Activated T-cell treated with anti-CD3 and anti-CD28 coated beads for 4 hours (primary cell): ENCODE results near the gene FNDC3B.

Experiments
- DNase-seq: peaks from one replicate; pipeline ENCODE4 v3.0.0-alpha.2; 2020

FNDC3B gene

DNA sequence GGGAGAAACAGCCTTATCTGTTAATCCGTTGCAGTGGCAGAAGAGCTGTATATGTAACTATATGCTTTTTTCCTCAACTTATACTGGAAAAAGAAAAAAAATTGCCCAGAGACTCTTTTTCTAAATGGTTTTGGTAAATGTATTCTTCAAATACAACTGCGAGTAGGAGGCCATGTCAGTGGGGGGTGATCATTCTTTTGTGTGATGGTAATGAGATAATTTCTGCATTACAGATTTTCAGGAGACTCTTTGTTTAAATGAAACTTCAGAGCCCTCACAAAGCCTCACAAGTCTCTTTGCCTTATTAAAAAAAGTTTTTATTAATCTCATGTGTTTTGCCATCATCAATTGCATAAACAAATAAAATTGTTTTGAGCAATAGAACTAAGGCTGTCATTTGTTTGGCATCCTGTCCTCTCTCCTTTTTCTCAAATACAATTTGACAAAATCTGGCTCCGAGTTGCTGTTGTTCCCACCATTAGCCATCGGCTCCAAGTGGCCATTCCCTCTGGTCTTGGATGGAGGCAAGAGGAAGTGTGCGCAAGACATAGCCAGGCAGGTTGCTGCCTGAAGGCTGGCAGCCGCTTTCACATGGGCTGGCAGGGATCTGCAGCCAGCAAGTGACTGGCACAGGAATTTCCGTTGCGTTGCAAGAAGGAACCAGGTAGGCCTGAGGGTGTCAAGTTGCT, 116.7 kb downstream of the FNDC3B start:
- no peak for DNase-seq

DNA sequence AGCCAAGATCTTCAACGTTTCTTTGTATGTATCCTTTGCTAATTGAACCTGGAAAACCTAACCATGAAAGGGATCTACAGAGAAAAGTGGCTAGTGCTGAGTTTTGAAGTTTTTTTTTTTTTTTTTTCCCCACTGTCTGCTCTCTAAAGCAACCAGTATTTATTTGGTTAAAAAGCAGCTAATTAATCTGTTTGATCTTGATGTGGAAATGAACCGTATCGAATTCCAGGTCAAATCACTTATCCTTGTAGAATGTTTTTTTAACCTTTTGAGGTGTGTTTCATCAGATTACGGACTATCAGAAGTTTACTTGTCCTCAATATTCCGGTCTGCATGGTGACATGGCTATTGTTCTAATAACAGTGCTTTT, 117.2 kb downstream of the FNDC3B start:
- no peak for DNase-seq

DNA sequence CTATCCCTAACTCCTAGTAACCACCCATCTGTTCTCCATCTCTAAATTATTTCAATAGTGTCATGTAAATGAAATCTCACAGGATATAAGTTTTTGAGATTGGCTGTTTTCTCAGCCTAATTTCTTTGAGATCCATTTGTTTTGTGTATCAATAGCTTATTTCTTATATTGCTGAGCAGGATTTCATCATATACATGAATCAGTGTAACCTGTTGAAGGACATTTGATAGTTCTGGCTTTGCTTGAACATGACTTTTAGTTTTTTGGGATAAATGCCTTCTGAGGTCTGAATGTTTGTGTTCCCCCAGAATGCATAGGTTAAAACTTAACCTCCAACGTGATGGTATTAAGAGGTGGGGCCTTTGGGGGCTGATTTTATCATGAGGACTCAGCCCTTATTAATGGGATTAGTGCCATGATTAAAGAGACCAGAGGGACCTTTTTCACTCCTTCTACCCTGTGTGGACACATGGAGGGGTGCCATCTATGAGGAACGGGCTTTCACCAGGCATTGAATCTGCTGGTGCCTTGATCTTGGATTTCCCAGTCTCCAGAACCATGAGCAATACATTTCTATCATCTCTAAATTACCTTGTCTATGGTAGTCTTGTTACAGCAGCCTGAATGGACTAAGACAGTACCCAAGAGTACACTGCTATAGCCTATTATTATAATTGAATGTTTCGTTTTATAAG, 118.3 kb downstream of the FNDC3B start:
- no peak for DNase-seq

DNA sequence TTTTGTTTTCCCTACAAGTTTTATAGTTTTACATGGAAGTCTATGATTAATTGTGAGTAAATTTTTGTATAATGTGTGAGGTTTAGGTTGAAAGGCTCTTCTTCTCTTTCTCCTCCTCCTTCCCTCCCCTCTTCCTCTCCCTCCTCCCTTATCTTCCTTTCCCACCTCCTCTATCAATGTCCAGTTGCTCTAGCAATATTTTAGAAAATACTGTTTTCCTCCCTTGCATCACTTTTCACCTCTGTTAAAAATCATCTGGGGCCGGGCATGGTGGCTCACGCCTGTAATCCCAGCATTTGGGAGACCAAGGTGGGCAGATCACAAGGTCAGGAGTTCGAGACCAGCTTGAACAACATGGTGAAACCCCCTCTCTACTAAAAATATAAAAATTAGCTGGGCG, 119.4 kb downstream of the FNDC3B start:
- no peak for DNase-seq

DNA sequence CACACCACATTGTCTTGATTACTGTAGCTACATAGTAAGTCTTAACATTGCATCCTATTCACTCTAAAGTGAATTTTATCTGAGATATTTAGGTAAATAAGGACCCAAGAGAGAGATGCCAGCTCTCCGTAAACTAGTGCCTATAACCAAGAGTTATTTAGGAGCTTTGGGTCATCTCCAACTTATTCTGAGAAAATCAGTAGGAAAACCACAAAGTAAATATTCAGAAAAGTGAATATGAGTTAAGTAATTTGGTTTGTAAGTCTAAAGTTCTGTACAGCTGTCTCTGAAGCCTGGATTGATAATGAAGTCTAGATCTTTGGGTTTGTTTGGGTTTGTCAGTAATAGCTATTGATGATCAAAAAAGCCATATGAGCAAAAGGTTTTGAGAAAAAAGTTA, 120.0 kb downstream of the FNDC3B start:
- DNase-seq = no peak

DNA sequence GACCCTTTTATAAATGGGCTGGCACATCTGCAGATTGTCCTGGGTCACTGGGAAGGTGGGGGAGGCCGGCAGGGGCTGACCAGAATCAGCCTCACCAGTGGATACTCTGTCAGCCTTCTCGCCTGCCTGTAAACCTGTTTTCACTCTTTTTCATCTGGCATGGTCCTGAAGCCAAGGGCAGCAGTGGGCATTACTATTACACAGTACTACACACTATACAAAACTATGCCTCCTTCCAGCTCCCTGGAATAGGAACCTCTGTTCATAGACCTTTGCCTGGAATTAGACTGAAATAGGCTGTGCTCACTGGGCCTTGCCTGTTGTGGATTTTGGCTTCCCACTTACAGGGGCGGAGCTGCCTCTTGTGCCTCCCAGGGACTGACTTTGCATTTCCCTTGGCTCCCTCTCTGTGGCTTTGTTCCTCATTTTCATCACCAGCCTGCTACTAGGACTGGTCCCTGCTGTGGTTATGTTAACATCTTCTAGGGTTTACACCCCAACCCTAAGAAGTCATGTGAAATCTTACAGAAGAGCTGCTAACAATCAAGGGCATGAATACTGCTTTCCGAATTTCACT, 120.7 kb downstream of the FNDC3B start:
- DNase-seq = no peak

DNA sequence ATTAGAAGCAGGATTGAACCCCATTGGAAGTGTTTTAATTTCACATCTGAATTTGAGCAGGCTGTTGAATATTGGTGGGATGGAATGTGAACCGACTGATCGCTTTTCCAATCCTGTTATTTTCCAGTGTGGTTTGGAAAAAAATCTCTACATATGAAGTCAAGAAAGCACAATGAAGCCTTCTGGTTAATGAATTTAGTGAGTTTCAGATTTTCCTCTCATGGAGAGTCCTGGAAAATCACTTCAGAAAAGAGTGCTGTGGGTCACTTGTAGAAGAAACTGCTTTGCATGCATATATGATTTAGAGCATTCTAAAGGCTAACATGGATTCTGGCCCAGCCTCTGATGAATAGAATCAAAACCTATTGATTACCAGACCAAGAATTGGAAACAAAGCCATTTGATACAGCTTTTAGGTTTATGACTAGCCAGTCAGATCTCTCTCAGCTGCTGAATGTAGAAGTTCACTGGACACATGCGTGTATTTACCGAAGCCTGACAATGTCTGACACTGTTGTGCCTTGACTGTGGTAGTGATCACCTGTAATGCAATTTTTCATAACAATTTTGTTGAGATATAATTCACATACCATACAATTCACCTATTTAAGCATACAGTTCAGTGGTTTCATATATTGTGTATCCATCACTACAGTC, 121.9 kb downstream of the FNDC3B start:
- DNase-seq = no peak

DNA sequence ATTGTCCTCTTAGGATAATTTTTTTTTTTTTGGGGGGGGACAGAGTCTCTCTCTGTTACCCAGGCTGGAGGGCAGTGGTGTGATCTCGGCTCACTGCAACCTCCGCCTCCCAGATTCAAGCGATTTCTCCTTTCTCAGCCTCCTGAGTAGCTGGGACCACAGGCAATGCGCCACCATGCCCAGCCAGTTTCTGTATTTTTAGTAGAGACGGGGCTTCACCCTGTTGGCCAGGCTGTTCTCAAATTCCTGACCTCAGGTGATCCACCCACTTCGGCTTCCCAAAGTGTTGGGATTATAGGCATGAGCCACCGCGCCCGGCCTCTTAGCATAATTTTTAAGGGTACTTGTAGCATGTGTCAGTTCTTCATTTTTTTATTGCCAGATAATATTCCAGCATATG, 122.6 kb downstream of the FNDC3B start:
- DNase-seq = no peak

DNA sequence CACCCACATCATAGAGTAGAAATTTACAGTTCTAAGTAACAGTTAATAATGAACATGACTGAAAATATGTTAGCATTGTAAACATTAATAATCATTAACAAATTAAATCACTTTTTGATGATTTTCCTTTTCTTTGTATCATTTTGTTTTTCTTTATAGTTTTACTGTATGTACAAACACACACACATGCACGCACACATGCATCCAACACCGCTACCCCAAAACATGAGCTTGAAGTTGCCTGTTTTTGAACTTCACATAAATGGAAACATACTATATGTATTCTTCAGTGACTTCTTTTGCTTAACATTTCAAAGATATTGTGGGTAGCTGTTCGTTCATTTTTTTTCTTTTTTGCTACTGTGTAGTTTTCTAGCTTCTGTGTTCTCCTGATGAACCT, 123.9 kb downstream of the FNDC3B start:
- no peak for DNase-seq

DNA sequence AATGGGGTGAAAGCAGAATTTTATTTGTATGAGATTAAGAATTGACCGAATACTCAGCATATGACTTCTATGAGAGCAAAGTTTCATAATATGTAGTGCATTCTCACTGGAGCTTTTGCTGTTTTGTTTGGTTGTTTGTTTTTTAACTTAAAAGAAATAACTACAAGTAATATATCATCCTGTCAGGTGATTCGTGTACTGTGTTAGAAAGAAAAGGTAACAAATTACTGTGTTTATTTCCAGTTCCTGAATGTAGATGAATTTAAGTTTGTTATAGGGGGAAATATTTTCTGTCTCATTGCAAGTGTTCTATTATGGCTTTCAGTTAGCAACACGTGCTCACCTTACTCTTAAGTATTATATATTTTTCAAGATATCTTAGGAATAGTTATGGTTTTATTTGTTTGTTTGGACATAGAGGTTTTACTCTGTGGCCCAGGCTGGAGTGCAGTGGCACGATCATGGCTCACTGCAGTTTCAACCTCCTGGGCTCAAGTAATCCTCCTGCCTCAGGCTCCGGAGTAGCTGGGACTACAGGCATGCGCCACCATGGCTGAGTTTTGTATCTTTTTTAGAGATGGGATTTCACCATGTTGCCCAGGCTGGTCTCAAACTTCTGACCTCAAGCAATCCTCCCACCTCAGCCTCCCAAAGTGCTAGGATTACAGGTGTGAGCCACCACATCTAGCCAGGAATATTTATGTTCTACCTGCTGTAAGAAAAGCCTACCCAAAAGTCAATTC, 125.4 kb downstream of the FNDC3B start:
- no peak for DNase-seq

DNA sequence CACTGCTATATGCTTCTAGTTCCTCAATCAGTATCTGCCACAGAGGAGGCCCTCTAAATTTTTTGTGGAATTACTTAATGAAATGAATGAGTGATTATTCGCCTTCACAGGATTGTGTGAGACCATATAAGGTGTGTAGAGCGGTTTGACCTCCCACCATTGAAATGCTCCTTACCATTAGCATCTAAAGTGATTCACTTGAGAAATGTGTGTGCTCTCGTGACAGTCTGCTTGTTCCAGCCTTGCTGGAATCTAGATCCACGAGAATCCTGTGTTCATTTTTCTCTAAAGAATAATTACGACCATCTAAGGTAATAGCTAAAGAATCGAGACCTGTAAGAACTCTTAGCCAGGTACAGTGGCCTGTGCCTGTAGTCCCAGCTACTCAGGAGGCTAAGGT, 126.9 kb downstream of the FNDC3B start:
- no peak for DNase-seq

DNA sequence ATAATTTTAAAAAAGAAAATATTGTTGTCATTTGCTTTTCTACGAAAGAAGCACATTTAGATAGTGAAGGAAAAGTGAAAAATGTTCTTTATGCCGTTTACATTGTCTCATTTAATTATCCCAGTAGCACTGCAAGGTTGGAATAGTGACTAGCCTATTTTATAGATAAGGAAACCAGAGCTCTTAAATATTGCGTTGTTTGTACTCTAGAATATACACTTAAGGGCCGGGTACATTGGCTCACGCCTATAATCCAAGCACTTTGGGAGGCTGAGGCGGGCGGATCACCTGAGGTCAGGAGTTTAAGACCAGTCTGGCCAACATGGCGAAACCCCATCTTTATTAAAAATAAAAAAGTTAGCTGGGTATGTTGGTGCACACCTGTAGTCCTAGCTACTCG, 127.5 kb downstream of the FNDC3B start:
- DNase-seq = no peak

DNA sequence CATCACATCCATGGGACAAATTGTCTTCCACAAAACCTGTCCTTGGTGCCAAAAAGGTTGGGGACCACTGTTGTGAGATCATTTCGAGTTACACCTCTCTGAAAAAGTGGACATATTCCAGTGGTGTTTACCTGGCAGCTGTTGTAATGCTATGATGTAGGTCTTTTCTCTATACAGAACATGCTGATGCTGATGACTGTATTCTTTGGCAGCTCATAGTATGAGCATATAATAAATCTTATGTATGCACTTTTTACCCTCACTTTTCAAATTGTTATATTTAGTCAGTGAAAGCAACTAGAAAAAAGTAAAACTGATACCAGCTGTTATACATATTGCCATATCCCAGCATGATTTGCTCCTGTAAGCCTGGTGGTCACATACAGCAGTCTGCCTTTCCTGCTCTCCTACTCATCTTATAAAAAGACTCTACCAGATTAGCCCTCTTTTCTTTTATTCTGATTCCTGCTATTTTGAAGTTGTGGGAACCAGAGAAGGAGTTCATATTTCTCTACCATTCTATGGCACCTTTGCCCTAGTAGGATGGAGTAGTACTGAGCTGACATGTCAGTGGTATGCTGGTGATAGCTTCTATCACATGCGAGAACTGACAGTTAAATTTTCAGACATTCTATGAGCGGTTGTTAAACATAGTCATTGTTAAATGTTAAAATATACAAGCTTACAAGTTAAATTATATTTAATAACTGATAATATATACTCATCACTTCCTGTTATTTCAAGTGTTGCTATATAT, 128.7 kb downstream of the FNDC3B start:
- no peak for DNase-seq

DNA sequence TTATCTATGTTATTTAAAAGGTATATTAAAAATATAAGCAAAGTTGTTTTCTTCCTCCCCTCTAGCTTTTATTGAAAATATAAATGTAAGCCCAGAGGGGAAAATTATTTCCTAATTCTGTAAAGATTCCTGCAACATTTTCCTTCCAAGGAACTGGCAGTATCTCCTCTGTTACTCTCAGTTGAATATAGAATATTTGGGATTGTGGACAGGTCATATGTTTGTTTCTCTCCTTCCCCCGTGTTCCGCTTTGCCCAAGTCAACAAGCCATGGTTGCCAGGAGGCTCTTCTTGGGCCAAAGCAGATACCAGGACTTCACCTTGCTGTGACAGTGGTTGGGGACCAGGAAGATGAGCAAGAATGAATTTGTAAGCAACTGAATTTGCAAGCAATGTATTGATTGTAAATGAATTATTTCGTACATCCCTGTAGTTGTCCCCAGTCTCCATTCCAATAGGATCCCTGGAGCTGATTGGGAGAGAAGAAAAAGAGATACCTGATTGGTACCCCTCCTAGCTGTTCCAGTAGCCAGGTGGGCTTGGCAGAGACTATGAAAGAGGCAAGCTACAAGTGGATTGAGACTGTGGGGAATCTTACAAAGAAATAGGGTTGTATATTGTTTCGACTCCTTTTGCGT, 130.8 kb downstream of the FNDC3B start:
- no peak for DNase-seq

DNA sequence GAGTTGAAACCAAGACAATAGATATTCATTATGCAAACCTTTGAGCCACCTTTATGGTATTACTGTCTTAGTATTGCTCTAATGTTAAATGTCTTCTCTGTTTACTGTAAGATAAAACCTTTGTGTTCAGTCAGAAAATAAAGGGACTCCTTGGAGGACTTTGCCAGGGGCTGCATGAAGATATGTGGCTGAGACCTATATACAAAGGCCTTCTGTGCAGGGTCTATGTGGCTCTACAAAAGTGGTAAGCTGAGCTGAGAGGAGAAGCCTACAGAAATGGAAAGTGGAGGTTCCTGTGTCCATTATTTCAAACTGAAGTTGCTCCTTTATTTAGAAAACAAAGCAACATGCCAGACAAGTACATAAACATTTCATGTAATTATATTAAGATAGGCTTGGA, 131.5 kb downstream of the FNDC3B start:
- DNase-seq = no peak

DNA sequence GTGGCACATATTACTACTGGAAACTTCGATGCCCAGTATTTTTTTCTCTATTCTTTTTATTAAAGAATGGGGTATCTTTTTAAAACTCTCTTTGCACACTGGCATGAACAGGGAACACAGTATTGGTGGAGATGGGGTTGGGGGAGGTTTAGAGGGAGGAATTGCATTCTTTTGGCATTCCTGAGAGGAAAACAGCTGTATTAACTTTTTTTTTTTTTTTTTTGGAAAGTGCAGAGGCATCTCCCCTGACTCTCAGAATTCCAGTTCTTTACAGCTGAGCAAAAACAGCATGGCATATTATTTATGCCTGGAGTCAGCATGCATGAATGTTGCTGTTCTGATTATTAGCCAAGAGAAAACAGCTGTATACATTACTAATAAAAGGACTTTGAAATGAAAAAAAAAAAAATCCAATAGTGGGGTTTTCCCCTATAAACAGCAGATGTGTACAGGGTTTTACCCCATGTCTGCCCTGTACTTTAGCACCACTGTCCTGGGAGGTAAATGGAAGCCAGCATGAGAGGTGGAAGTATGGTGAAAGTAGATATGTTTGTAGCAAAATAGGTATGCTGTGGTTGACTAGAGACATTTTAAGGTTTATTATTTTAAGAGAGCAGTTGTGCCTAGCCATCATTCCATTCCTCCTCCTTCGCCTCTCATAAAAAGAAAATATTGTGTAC, 132.2 kb downstream of the FNDC3B start:
- DNase-seq = no peak

DNA sequence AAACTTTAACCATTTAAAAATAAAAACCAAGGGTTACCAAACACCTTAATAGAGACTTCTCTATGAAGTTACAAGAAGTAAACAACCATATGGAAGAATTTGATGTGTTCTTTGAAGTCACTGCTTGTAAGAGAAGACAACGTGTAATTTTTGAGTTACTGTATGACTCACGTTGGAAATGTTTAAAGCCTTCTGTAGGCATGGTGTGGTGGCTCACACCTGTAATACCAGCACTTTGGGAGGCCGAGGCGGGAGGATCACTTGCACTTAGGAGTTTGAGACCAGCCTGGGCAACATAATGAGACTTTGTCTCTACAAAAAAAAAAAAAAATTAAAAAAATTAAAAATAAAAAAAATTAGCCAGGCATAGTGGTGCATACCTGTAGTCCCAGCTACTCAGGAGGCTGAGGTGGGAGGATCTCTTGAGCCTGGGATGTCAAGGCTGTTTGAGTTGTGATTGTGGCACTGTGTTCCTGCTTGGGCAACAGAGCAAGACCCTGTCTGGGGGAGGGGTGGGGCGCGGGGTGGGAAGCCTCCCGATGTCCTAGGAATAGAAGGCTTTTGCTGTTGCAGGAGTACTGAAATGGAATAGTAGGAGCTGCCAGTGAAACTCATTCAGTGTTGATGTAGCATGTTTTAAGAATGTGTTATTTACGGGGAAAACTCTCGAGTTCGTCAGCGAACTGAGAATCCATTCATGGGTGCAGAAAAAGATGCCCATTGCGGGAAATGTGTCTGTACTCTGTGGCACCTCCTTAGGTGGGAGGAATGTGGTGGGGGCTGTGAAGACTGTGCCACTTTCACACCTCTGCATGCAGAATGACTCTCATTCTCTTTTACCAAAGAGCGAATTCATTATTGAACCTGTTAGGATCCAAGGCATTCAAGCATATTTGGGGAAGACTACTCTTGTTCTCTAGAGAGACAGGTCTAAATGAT, 134.2 kb downstream of the FNDC3B start:
- DNase-seq = no peak

DNA sequence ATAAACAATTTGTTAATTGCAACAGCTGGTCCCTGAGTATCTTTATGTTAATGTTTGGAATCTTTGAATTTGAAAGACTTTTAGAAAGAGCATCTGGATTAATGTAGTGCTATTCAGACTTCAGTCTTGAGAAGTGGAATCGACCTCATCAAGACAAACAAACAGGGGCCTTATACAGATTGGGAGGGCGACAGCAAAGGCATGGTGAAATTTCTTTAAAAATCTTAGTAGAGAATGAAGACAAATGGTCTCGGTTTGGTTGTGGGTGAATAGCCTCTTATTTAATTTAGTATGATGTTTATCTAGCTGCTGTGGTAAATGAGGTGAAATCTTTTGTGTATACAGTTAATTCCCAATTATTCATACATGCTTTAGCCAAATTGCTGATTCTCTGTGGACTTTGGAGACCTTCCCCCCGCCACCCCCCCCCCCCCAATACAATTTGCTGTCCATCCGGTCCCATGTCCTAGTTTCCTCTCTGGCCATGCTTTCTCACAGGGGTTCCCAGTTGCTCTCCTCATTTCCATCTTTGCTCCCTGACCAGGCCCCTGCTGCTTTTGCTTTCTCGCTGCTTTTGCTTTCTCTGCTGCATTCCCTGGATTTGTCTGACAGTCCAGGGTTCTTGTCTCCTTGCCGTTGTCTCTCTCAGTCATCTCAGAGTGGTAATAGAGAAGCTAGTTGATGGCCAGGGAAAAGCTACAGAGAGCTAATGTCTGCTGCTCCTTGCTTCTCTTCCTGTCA, 135.3 kb downstream of the FNDC3B start:
- DNase-seq = no peak

DNA sequence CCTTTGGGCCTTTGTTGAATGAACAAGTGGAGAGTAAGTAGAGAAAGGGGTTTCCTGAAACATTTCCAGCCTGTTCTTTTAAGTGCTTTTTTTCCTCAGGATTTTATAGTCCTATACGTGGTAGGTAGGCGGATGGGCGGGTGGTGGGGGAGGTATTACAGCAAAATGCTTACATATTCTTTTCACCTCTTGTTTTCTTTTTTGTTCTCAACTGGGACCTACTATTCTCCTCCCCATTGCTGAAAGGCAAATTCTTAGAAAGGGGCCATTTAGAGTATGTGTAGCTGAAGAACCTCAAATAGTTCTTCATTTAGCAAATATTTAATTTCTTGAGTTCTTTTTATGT, 135.8 kb downstream of the FNDC3B start:
- no peak for DNase-seq
